GM18520 (cell line): ENCODE measurements around the gene GZMB.
A peak's percentile ranks its signal among the peaks of the same experiment; 100 is the strongest.
"Not testable (repeated sequence)": the region's sequence is repeated elsewhere in the genome, so short reads cannot be mapped to it uniquely, and the experiment has no call there.

ENCODE experiments used
- ATAC-seq: cut with Tn5 transposase; IDR thresholded peaks from one replicate; pipeline ENCODE4 v1.9.1; 2021; ENCODE audit not compliant: unreplicated experiment

The GZMB gene

DNA sequence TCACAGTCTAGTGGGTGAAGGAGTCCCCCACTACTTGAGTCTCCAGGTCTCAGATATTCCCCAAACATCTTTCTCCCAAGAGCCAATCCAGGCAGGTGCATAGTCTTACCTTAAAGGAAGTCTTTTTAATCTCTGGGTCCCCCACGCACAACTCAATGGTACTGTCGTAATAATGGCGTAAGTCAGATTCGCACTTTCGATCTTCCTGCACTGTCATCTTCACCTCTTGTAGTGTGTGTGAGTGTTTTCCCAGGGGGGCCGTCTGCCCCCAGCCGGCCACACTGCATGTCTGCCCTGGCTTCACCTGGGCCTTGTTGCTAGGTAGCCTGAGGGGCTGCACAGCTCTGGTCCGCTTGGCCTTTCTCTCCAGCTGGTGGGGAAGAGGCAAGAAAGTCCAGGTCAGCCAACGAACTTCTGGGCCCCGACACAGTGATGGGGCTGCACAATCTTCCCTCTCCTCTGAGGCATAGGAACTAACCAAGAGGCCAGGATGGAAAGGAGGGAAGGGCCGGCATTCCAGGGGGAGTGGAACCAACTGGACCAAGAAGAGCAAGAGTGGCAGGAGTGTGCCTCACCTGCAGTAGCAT is 2.1 kb downstream of the GZMB start:
- ATAC-seq, result no peak

DNA sequence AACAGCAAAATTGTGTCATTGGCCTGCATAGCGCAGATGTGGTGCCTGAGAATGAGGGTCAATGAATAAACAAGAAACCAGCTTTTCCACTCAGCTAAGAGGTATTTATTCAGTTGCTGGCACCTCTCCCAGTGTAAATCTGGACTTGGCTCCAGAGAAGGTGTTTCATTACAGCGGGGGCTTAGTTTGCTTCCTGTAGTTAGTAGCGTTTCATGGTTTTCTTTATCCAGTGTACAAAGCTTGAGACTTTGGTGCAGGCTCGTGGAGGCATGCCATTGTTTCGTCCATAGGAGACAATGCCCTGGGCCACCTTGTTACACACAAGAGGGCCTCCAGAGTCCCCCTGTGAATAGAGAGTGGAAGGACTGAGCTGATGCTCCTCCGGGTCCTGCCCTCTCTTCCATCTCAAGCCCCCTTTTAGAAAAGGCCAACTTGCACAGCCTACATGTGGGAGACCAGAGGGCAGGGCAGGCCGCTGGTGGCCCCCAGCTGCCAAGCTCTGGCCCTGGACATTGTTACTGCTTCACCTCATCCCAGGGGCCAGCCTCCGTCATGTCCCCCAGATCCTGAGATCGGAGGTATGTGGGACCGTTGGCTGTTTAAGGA is 3.0 kb downstream of the GZMB start:
- ATAC-seq, result no peak

DNA sequence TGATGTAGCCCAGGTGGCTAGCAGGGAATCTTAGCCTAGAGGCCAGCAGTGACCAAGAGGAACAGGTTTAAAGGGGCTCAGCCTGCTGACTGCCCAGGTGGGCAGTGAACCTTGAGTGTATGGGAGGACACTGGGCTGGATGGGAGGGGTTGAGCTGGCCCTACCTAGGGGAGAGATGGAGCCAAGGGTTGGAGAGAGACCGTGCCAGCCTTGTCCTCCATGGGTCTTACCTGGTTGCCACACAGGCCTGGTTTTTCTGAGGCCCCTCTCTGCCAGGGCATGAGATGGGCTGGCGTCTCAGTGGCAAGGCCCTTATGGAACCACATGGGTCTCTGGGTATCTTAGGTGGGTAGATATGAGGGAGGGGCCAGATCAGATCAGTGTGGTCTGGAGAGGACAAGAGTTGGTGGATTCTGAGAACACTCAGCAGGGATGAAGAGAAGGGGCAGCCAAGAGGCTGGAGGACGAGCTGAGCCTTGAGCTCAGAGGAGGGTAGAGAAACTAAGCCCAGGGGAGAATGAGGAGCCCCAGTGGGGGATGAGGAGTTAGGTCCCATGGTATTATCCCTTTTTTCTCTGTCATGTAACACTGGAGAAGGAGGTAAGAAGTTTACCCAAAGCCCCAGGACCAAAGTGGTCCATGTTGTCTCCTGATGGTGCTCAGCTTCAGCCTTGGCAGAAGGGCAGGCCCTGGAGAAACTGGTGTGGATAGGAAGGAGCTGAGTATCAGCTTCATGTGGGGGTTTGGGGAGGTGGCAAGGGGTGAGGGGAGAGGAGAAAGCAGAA is 3.7 kb downstream of the GZMB start:
- ATAC-seq, result no peak

DNA sequence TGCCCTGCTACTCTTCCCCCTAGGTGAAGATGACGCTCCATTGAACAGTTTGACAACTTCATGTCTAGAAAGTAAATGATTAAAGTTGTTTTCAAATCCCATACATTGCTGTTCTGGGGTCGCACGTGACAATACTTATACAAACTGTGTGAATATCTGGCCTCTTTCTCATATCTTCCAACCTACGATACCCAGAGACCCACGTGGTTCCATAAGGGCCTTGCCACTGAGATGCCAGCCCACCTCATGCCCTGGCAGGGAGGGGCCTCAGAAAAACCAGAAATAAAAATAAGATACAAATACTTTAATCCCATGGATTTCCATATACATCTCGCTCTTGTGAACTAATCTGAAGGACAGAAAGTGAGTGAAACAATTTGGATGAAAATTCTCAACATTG is 4.5 kb downstream of the GZMB start:
- ATAC-seq, result no peak

DNA sequence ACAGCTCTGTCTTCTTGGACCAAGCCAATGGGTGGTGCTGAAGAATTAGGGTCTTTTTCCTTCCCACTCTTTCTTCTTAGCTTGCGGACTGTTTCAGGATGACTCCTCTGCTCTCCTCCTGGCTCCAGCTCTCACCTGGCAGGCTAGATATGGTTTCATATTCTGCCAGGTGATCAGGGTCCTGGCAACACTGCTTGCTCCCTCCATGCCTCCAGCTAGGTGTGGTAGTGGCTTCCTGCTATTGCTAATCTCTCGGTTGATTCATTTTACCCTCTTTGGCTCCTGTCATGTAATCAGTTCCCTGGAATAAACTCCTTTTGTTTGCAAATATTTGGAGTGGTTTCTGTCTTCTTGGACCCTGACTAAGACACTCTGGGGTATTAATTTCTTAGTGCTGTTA is 20.2 kb downstream of the GZMB start:
- ATAC-seq, result no peak

DNA sequence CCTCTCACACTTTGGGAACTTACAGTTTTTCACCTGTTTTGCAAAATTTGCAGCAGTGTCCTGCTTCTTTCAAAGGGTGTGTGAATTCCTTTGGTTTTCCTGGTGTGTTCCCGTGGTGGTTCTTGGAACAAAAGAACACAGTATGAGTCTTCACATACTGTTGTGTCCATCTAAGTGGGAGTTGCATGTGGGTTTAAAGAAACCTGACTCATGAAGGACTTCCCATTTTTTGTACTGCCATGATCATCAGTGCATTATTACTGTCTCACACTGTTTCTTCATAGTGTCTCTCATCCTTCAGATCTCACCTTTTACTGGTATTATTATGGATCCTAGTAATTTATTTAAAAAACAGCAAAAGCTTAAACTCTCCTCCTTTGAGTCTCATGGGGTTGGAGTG is 20.7 kb downstream of the GZMB start:
- ATAC-seq, result no peak

DNA sequence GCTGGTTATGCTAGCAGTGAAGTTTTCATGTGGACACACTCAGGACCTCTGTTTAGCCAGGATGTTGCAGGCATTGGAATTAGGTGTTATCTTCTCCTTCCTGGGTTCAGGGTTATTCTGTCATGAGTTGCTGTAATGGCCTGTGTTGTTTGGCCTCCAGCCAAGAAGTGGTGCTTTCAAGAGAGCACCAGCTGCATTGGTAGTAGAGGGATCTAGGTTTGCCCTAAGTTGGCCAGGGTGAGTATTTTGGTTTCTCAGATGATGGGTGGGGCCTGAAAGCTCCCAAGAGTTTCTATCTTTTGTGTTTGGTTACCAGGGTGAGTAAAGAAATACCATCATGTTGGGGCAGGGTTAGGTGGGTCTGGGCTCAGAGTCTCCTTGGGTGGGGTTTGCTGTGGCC is 21.8 kb downstream of the GZMB start:
- no peak for ATAC-seq

DNA sequence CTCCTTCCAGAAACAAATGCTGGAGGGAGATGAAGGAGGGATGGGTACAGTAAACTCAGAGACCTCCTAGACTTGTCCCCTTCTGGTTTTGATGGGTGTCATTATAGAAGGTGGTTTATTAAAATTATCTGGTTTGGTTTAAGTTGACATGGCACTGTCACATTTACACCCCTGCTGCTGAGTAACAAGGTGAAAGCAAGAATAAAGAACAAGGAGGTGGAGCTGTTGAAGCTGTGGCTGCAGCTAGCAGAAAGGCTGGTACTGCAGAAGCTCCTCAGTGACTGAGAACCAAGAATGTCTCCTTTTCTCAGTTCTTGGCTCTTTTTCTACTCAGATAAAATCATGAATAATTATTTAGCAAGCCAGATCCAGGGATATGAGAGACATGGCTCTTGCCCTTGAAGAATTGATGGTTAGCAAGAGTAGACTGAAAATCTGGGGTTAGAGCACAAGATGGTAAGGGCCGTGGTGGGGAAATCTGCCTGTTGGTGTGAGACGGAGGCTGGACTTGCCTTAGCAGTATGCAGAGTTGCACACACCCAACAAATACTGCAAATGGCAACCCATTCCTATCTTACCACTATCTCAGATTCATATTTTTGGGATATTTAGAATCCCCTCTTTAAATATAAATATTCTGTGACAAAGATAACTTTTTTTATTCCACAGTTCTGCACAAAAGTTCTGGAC is 24.2 kb downstream of the GZMB start, which contains the start of gene GZMH:
Gene GZMH, minus strand, starts transcription at position 31 of the 690 bp plus-strand sequence. CDS start 72 bp downstream, outside the sequence.
- ATAC-seq, result peak; percentile 63

DNA sequence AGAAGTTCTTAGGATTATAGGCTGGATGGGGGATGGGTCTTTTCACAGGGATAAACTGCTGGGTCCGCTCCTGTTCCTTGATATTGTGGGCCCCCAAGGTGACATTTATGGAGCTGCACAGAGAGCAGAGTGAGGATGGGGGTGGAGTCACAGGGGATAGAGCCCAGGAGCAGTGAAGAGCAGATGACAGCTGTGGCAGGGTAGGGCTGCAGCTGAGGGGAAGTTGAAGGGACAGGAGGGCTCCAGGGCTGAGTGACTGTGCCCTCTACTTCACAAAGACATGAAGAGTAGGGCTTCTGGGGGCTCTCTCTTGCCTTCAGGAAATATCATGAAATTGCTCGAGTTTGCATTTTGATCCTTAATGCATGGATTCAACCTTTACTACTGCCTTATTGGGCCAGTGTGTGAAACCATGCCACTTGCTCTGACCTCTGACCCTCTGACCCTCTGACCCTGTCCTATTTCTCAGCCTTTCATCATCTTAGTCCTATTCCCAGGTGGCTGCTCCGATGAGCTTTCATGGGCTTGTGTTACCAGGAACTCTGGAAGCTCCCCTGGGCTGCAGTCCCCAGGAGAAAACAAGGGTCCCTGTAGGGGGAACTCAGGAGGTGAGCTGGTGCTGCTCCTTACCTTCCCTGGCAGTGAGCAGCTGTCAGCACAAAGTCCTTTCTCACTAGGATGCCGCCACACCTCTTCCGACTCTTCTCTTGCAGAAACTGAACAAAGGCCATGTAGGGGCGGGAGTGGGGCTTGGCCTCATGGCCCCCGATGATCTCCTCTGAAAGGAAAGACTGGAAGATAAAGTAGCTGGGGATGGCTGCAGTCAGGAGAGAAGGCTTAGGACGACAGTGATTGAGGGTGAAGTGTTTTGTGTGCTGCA is 26.1 kb downstream of the GZMB start:
- no peak for ATAC-seq

DNA sequence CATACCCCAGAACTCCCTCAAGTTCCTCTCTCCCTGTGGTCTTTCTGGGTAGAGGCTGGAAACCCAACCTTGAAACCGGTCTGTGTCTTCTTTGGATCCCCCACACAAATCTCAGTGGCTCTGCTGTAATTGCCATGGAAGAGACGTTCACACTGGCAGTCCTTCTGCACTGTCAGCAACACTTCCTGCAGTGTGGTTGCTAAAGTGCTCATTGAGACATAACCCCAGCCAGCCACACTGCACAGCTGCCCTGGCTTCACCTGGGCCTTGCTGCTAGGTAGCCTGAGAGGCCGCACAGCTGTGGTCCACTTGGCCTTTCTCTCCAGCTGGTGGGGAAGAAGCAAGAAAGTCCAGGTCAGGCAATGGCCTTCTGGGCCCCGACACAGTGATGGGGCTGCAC is 26.9 kb downstream of the GZMB start:
- no peak for ATAC-seq

DNA sequence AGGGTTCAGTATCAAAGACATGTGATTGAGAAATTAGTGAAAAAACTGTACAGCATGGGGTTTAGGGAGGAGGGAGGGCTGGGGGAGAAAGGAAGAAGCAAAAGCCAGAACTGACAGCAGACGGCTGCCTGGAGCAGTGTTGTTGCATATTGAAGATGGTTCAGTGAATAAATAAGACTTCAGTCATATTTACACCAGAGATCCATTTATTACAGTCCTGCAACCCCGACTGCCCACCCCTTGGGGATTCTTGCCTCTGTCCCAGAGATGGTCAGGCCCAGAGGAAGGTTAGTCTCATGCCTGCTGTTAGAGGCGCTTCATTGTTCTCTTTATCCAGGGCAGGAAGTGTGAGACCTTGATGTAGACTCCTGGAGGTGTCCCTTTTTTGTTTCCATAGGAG is 27.7 kb downstream of the GZMB start:
- no peak for ATAC-seq

DNA sequence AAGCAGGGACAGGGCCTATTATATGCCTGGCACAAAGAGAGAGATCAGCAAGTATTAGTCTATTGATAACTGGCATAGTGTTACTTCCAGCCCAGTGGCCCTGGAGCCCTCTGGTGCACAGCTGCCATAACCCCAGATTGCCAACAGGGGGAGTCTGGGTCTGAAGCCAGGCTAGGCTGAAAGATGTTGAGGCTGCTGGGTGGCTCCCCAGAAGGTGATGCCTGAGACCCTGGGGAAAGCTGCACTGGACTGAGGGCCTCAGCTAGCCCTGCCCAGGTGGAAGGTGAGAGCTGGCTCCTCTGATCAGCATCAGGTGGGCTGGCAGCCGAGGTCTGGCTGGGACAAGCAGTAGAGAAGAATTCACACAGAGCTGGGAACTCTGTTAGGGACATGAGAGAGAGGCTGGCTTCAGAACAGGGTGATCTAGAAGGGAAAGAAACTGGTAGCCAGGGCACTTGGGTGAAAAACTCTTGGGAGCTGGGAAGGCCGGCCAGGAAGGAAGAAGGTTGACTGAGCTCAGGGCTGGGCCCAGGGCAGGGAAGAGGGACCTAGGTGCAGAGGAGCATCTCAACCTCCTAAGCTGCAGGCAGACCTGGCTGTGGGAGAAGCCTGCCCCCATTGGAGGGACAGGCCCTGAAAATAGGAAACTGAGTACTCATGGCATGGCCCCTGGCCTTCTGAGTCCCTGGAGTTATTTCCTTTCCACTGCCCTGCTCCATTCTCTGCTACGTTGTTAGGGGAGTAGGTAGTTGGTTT is 28.4 kb downstream of the GZMB start:
- ATAC-seq, result no peak

DNA sequence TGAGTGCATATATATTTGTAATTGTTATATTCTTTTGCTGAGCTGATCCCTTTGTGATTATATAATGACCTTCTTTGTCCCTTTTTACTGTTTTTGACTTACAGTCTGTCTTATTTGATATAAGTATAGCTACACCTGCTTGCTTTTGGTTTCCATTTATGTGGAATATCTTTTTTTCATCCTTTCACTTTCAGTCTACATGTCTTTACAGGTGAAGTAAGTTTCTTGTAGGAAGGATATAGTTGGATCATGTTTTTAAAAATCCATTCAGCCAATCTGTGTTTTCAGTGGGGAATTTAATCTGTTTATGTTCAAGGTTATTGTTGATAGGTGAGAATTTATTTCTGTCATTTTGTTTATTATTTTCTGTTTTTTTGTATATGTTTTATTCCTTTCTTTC is 36.6 kb downstream of the GZMB start:
- ATAC-seq, result no peak

DNA sequence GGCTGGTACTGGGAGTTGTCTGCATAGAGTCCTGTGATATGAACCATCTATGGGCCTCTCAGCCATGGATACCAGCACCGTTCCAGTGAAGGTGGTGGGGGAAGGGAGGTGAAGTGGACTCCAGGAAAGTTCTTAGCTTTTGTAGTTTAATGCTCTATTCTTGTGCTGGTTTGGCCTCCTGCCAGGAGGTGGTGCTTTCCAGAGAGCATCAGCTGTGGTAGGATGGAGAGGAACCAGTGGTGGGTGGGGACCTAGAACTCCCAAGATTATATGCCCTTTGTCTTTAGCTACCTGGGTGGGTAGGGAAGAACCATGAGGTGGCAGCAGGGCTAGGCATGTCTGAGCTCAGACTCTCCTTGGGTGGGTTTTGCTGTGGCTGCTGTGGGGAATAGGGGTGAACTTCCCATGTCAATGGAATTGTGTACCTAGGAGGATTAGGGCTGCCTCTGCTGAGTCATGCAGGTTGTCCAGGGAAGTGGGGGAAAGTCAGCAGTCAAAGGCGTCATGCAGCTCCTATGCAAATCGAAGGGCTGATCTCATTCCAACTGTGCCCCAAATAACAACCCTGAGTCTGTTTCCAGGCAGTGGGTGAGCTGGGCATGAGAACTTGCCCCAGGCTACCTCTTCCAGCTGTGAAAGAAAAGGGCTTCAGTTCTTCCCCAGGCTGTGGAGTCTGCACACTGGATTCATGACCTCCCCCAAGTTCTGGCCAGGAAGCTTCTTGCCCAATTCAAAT is 38.7 kb downstream of the GZMB start:
- no peak for ATAC-seq

DNA sequence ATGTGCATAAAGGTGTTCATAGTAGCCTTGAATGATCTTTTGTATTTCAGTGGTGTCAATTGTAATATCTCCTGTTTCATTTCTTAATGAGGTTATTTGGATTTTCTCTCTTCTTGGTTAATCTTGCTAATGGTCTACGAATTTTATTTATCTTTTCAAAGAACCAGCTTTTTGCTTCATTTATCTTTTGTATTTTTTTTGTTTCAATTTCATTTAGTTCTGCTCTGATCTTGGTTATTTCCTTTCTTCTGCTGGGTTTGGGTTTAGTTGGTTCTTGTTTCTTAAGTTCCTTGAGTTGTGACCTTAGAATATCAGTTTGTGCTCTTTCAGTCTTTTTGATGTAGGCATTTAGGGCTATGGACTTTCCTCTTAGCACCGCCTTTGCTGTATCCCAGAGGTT is 43.0 kb downstream of the GZMB start:
- not testable (repeated sequence) for ATAC-seq

DNA sequence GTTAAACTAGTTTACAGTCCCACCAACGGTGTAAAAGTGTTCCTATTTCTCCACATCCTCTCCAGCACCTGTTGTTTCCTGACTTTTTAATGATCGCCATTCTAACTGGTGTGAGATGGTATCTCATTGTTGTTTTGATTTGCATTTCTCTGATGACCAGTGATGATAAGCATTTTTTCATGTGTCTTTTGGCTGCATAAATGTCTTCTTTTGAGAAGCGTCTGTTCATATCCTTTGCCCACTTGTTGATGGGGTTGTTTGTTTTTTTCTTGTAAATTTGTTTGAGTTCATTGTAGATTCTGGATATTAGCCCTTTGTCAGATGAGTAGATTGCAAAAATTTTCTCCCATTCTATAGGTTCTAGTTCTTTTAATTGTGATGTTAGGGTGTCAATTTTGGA is 49.6 kb downstream of the GZMB start:
- not testable (repeated sequence) for ATAC-seq
